Stomach (tissue), 4 donors: Measurements from ENCODE around the gene NPIPB4.
"Not testable (repeated sequence)": the region's sequence is repeated elsewhere in the genome, so short reads cannot be mapped to it uniquely, and the experiment has no call there.

Experiments
- CTCF ChIP-seq, 7 experiments: fragments of 450-650 bp in 4 of 7; fragments of 200-600 bp in 3 of 7; sonication (generic) in 3 of 7; IDR thresholded peaks; one replicate each; pipeline ENCODE4 v1.5.1; 2016 to 2019; ENCODE audit warnings: antibody characterized with exemption in 7 of 7, control low read depth in 2 of 7, mild to moderate bottlenecking in 1 of 7
- EP300 ChIP-seq: sonication (generic); formaldehyde crosslinking; IDR thresholded peaks from one replicate; pipeline ENCODE4 v1.6.1; 2017; ENCODE audit warnings: antibody characterized with exemption
- POLR2AphosphoS5 ChIP-seq, 3 donors: sonication (generic); formaldehyde crosslinking; IDR thresholded peaks; one replicate each; pipeline ENCODE4 v1.6.1; 2016; ENCODE audit warnings: antibody characterized with exemption in 3 of 3

GRCh38 chr16:21819617-21820016 is 37.9 kb downstream of the NPIPB4 start:
- TF ChIP-seq CTCF (IDR thresholded peaks at IDR 0.05); POLR2AphosphoS5 (IDR thresholded peaks at IDR 0.05); EP300: not testable (repeated sequence)
